K562 (cell line): Measurements from ENCODE around the gene TPK1.

ENCODE experiments used
- BCL6 ChIP-seq: fragments of 250-450 bp; sonication (Bioruptor Pico); IDR thresholded peaks from 2 replicates; pipeline ENCODE4 v1.4.0; 2020
- CTCF ChIP-seq, 3 experiments: IDR thresholded peaks in 2 of 3; conservative IDR thresholded peaks in 1 of 3; 2 replicates each; pipeline ENCODE4 v1.5.1; 2011 to 2012; ENCODE audit warnings: low read length in 3 of 3, mild to moderate bottlenecking in 3 of 3, control low read depth in 2 of 3, improper control_type of control experiment in 1 of 3, inconsistent platforms in 1 of 3, low read depth in 1 of 3, mixed read lengths in 1 of 3, moderate library complexity in 1 of 3; ENCODE audit not compliant: insufficient read depth in 2 of 3
- MAX ChIP-seq: sonication (generic); formaldehyde crosslinking; IDR thresholded peaks from 2 replicates; pipeline ENCODE4 v1.9.0; 2022; ENCODE audit warnings: mild to moderate bottlenecking, missing genetic modification reagents
- POLR2AphosphoS5 ChIP-seq: IDR thresholded peaks from 2 replicates; pipeline ENCODE4 v1.6.1; 2011; ENCODE audit warnings: mild to moderate bottlenecking, low read depth, low read length, moderate library complexity; ENCODE audit not compliant: control insufficient read depth, insufficient read depth
- RCOR1 ChIP-seq, 2 experiments: IDR thresholded peaks; 2 replicates each; pipeline ENCODE4 v1.6.1; 2012; ENCODE audit warnings: low read depth in 2 of 2, low read length in 2 of 2, borderline replicate concordance in 1 of 2, improper control_type of control experiment in 1 of 2
- THRA ChIP-seq: fragments of 450-650 bp; IDR thresholded peaks from 2 replicates; pipeline ENCODE4 v1.6.1; 2017; ENCODE audit warnings: mild to moderate bottlenecking, moderate library complexity
- ZBTB33 ChIP-seq: sonication (generic); formaldehyde crosslinking; IDR thresholded peaks from 2 replicates; pipeline ENCODE4 v1.8.1; 2023; ENCODE audit warnings: mild to moderate bottlenecking, missing genetic modification reagents
- ZNF174 ChIP-seq: fragments of 250-450 bp; sonication (Bioruptor Pico); IDR thresholded peaks from 2 replicates; pipeline ENCODE4 v1.4.0; 2020; ENCODE audit warnings: mild to moderate bottlenecking

GRCh38 chr7:144728551-144728950, 107.3 kb downstream of the TPK1 start:
- TF ChIP-seq POLR2AphosphoS5: no peak
- no peak for TF ChIP-seq ZBTB33 (CRISPR knock-in tag)
- TF ChIP-seq BCL6: no peak
- no peak for TF ChIP-seq THRA
- TF ChIP-seq MAX (CRISPR knock-in tag): no peak
- TF ChIP-seq ZNF174 (CRISPR knock-in tag): no peak
- no peak for TF ChIP-seq RCOR1 (IDR thresholded peaks at IDR 0.05; ENCODE audit: borderline replicate concordance in 1 of 2, low read depth in 2 of 2, low read length in 2 of 2)
- no peak for TF ChIP-seq CTCF (IDR thresholded peaks at IDR 0.05 in 2 of 3, conservative IDR thresholded peaks at IDR 0.05 in 1 of 3; ENCODE audit: insufficient read depth in 2 of 3, low read depth in 1 of 3, low read length in 3 of 3)
